Right lobe of liver (tissue), 6 donors: ENCODE results near the gene KIAA0825. TPM values are rescaled to one million over a fixed set of nuclear protein-coding genes. Genes with fewer than 3 reads are reported as not detected.
"Not testable (repeated sequence)": the region's sequence is repeated elsewhere in the genome, so short reads cannot be mapped to it uniquely, and the experiment has no call there.

Experiments
- ATAC-seq, 4 donors: fragments of 200-7000 bp; cut with Tn5 transposase; one replicate each; pipeline ENCODE4 v1.9.1; 2020; ENCODE audit warnings: mild to moderate bottlenecking in 4 of 4, moderate library complexity in 4 of 4
- DNase-seq, 3 donors: peaks; one replicate each; pipeline ENCODE4 v3.0.0-alpha.2; 2020
- H3K27ac ChIP-seq, 3 donors: fragments of 200-600 bp; one replicate each; pipeline ENCODE4 v1.8.0; 2022
- H3K27me3 ChIP-seq, 2 donors: fragments of 200-600 bp; one replicate each; pipeline ENCODE4 v1.8.0; 2022
- H3K36me3 ChIP-seq, 4 donors: fragments of 200-600 bp; sonication (generic) in 1 of 4; one replicate each; pipeline versions ENCODE4 v1.5.1 to v1.8.0; 2017 to 2022; ENCODE audit warnings: control low read depth in 1 of 4
- H3K4me1 ChIP-seq, 4 donors: fragments of 200-600 bp; sonication (generic) in 1 of 4; one replicate each; pipeline versions ENCODE4 v1.5.1 to v1.8.0; 2017 to 2022; ENCODE audit warnings: control low read depth in 1 of 4
- H3K4me3 ChIP-seq, 3 donors: fragments of 200-600 bp; one replicate each; pipeline ENCODE4 v1.8.0; 2022
- H3K9me3 ChIP-seq, 4 donors: fragments of 200-600 bp; sonication (generic) in 1 of 4; one replicate each; pipeline versions ENCODE4 v1.5.1 to v1.8.0; 2017 to 2022; ENCODE audit warnings: control low read depth in 1 of 4
- POLR2A ChIP-seq: fragments of 450-650 bp; IDR thresholded peaks from one replicate; pipeline ENCODE4 v1.6.1; 2017; ENCODE audit warnings: antibody characterized with exemption, mild to moderate bottlenecking
- WGBS: methylation state at CpG from one replicate; pipeline ENCODE4 v1.1.6; 2018; ENCODE audit warnings: low coverage, low lambda C conversion rate; ENCODE audit not compliant: insufficient coverage; ENCODE audit errors: missing lambda C conversion rate; 5-methylcytosine and 5-hydroxymethylcytosine counted together
- intact Hi-C, 2 donors: fragments of 100-400 bp; cut with DNase I; formaldehyde crosslinking; loops; one replicate each; pipeline versions ENCODE4 v1.11.2 to v1.14.1; 2022
- total RNA-seq, 6 experiments: library from RNA; depleted of rRNA in 2 of 6; stranded (reverse); fragments of >200 nt in 2 of 6; fragmentation: NEBNext Ultra II Directional in 3 of 6; extraction: Animal tissue kit (Norgen Biotek cat#: 25700) in 3 of 6; gene quantifications; one replicate each; pipeline versions ENCODE4 v1.1.0 to v1.2.4, GENCODE V29; 2016 to 2023
- TF ChIP-seq, protein P1 (sequence below), 4 donors: fragments of 200-600 bp in 3 of 4; fragments of 450-650 bp in 1 of 4; IDR thresholded peaks; one replicate each; pipeline versions ENCODE4 v1.5.1 to v1.8.0; 2016 to 2022; ENCODE audit warnings: antibody characterized with exemption in 4 of 4, mild to moderate bottlenecking in 2 of 4
- donor health status: DM: no; HTN: yes; CAD: no.
- donor health status: DM: no; HTN: no; CAD: no.
- donor health status: DM: no; HTN: no; CAD: no.
- donor health status: DM: no; HTN: yes; CAD: no.
- donor health status: DM: no; HTN: yes; CAD: no.

KIAA0825 gene
- total RNA-seq, 6 experiments from 2014 or later: 0.86 to 3.2 (median 1.7) TPM

DNA sequence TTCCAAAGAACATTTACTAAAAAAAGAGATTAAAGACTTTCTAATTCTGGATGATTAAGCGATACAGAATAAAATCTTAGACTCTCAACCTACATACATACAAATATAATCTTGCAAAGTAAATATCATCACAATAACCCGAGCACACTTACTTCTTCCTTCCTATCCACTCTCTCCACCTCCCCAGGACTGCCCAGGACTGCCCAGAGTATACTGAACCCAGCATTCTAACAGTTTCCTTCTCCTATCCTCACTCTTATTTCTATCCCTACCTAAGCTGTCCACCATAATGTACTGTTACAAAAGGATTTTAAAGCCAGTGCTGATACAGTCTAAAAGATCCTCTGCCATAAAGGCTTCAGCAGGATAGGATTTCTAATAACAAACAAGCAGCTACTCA lies 463.7 kb downstream of the KIAA0825 start:
- Histone ChIP-seq H3K27me3 (no peaks in the 10 kb centered on the region), H3K36me3 (no peaks in the 10 kb centered on the region), H3K4me1 (no peaks in the 10 kb centered on the region), H3K27ac (no peak overlapping the region), H3K4me3 (no peak overlapping the region), H3K9me3 (no peaks in the 10 kb centered on the region)
- ATAC-seq (no peak), DNase-seq (no peak)
- 77% methylated on average over 2 of the region's 2 CpGs for WGBS
- TF ChIP-seq, protein P1, sequence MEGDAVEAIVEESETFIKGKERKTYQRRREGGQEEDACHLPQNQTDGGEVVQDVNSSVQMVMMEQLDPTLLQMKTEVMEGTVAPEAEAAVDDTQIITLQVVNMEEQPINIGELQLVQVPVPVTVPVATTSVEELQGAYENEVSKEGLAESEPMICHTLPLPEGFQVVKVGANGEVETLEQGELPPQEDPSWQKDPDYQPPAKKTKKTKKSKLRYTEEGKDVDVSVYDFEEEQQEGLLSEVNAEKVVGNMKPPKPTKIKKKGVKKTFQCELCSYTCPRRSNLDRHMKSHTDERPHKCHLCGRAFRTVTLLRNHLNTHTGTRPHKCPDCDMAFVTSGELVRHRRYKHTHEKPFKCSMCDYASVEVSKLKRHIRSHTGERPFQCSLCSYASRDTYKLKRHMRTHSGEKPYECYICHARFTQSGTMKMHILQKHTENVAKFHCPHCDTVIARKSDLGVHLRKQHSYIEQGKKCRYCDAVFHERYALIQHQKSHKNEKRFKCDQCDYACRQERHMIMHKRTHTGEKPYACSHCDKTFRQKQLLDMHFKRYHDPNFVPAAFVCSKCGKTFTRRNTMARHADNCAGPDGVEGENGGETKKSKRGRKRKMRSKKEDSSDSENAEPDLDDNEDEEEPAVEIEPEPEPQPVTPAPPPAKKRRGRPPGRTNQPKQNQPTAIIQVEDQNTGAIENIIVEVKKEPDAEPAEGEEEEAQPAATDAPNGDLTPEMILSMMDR (IDR thresholded peaks at IDR 0.05): no peak
- no peak for TF ChIP-seq POLR2A
- intact Hi-C loops: no loop called here

DNA sequence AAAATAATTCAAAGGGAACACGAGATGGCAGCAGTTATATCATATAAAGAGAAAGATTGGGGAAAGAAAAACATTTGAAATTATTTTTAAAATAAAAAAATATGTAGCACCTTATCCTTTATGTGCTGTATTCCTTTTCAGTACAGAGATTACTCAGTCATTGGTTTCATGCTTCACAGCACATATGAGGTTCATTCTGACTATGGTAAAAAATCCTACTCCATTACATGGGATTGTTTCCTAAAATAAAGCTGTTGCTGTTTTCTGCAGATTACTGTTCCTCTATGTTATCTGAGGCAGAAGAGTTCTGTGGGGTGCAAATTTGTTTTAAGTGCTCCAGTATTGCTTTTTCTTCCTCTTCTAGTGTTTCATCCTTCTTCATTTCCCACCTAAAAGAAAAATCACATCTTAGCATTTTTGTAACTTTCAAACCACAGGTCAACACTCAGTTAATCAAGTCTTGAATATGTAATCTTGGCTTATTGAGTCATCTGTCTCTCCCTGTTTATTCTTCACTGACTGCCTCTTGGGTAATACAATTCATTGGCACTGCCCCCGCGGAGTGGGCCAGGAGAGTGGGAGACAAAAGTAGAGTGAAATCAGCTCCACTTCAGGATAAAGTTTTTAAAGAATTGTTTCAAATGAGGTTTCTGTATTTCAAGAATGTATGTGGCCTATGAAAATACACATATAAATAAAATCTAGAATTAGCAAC lies 464.5 kb downstream of the KIAA0825 start:
- Histone ChIP-seq H3K27ac (no peak overlapping the region), H3K4me1 (no peaks in the 10 kb centered on the region), H3K4me3 (no peak overlapping the region), H3K27me3 (no peaks in the 10 kb centered on the region), H3K9me3 (no peaks in the 10 kb centered on the region), H3K36me3 (no peaks in the 10 kb centered on the region)
- TF ChIP-seq, protein P1 (IDR thresholded peaks at IDR 0.05): no peak
- TF ChIP-seq POLR2A: no peak
- ATAC-seq (no peak), DNase-seq (no peak)
- intact Hi-C loops: no loop called here
- WGBS: 61% methylated on average over 3 of the region's 3 CpGs

- H3K4me1 ChIP-seq, intact Hi-C loops, H3K4me3 ChIP-seq, DNase-seq, H3K27ac ChIP-seq, H3K9me3 ChIP-seq, H3K27me3 ChIP-seq, ATAC-seq, H3K36me3 ChIP-seq: not testable (repeated sequence)
Observed at GRCh38 chr5:94143621-94144020, 474.8 kb downstream of the KIAA0825 start.

DNA sequence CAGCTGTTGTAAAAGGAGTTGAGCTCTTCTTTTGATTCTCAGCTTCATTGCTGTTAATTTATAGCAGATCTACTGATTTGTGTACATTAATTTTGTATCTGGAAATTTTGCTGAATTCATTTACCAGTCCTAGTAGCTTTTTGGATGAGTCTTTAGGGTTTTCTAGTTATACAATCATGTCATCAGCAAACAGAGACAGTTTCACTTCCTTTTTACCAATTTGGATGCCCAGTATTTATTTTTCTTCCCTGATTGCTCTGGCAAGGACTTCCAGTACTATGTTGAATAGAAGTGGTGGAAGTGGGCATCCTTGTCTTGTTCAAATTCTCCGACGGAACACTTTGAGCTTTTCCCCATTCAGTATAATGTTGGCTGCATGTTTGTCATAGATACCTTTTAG lies 478.1 kb downstream of the KIAA0825 start:
- Histone ChIP-seq H3K36me3 (no peaks in the 10 kb centered on the region), H3K9me3 (no peaks in the 10 kb centered on the region), H3K27ac (no peak overlapping the region), H3K4me1 (no peaks in the 10 kb centered on the region), H3K27me3 (no peaks in the 10 kb centered on the region), H3K4me3 (no peak overlapping the region)
- TF ChIP-seq POLR2A: no peak
- TF ChIP-seq, protein P1 (IDR thresholded peaks at IDR 0.05): no peak
- WGBS: 90% methylated on average over 2 of the region's 2 CpGs
- intact Hi-C loops: no loop called here
- ATAC-seq (no peak), DNase-seq (no peak)

DNA sequence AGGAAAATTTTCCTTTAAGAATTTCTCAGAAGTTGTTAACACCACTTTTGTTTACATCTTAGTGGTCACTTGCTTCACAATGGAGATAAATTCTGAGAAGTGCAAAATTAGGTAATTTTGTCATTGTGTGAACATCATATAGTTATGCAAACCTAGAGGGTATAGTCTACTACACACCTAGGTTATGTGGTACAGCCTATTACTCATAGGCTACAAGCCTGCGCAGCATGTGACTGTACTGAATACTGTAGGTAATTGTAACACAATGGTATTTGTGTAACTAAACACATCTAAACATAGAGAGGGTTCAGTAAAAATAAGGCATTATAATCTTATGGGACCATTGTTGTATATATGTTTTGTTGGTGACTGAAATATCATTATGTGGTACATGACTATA lies 488.3 kb downstream of the KIAA0825 start:
- Histone ChIP-seq H3K4me3 (no peak overlapping the region), H3K4me1 (no peaks in the 10 kb centered on the region), H3K27me3 (no peaks in the 10 kb centered on the region), H3K27ac (no peak overlapping the region), H3K36me3 (no peaks in the 10 kb centered on the region), H3K9me3 (no peaks in the 10 kb centered on the region)
- intact Hi-C loops: no loop called here
- ATAC-seq (no peak), DNase-seq (no peak)
- WGBS: 100% methylated on average over 1 of the region's 1 CpG
- TF ChIP-seq POLR2A: no peak
- TF ChIP-seq, protein P1 (IDR thresholded peaks at IDR 0.05): no peak
